Activated naive CD4-positive, alpha-beta T cell (primary cell): ENCODE measurements around the gene AURKB.

Experiments used
- DNase-seq, 4 experiments: peaks; one replicate each; lab custom pipeline; 2025; lab: John Stamatoyannopoulos, UW

AURKB gene

GRCh38 chr17:8161289-8162232 is 48.8 kb downstream of the AURKB start:
- no peak for DNase-seq

- no peak for DNase-seq
Observed at GRCh38 chr17:8160741-8161221, 49.6 kb downstream of the AURKB start.

GRCh38 chr17:8160224-8160577 is 50.2 kb downstream of the AURKB start:
- DNase-seq, result no peak

- DNase-seq, result no peak
Observed at GRCh38 chr17:8159459-8160223, 50.7 kb downstream of the AURKB start.

- DNase-seq, result no peak
Observed at GRCh38 chr17:8159032-8159400, 51.4 kb downstream of the AURKB start.

- DNase-seq, result peak; percentile 65 to 84 (median 81)
Observed at GRCh38 chr17:8158267-8159031, 51.9 kb downstream of the AURKB start.

- peak; percentile 99 to 100 (median 100) for DNase-seq
Observed at GRCh38 chr17:8156246-8156992, 54.0 kb downstream of the AURKB start.

- DNase-seq, result no peak
Observed at GRCh38 chr17:8155996-8156245, 54.5 kb downstream of the AURKB start.

- no peak for DNase-seq
Observed at GRCh38 chr17:8155231-8155995, 55.0 kb downstream of the AURKB start.
